Measurements from ENCODE around the gene ZNF200.
A peak's percentile ranks its signal among the peaks of the same experiment; 100 is the strongest.
"Not testable (repeated sequence)": the region's sequence is repeated elsewhere in the genome, so short reads cannot be mapped to it uniquely, and the experiment has no call there.

Gene ZNF200

GRCh38 chr16:3182608-3183444 lies 52.1 kb downstream of the ZNF200 start:
- DNase-seq, result peak; percentile 78
- peak; percentile 47; the same call in 1 of the 2 replicates for TF ChIP-seq CTCF (IDR thresholded peaks at IDR 0.05; ENCODE audit: low read depth, low read length)
- no peaks in the 10 kb centered on the region for H3K4me1 ChIP-seq
- H3K4me3 ChIP-seq (ENCODE audit: low read depth, low read length), result peak overlapping the region; percentile 71
- peaks cover 15% of the 10 kb centered on the region for H3K27me3 ChIP-seq
- no peaks in the 10 kb centered on the region for H3K9me3 ChIP-seq
- no peaks in the 10 kb centered on the region for H3K36me3 ChIP-seq

- H3K9me3 ChIP-seq; DNase-seq; H3K4me1 ChIP-seq; H3K36me3 ChIP-seq; H3K4me3 ChIP-seq (ENCODE audit: low read depth, low read length): not testable (repeated sequence)
- peaks cover 15% of the 10 kb centered on the region for H3K27me3 ChIP-seq
Observed at GRCh38 chr16:3182293-3182607, 52.7 kb downstream of the ZNF200 start.

GRCh38 chr16:3180445-3180878 lies 54.5 kb downstream of the ZNF200 start:
- H3K36me3 ChIP-seq, result no peaks in the 10 kb centered on the region
- no peaks in the 10 kb centered on the region for H3K9me3 ChIP-seq
- no peaks in the 10 kb centered on the region for H3K4me1 ChIP-seq
- DNase-seq, result peak; percentile 61
- TF ChIP-seq CTCF (IDR thresholded peaks at IDR 0.05; ENCODE audit: low read depth, low read length), result no peak
- H3K27me3 ChIP-seq, result peaks cover 15% of the 10 kb centered on the region
- H3K4me3 ChIP-seq (ENCODE audit: low read depth, low read length), result peak overlapping the region; percentile 48

DNA sequence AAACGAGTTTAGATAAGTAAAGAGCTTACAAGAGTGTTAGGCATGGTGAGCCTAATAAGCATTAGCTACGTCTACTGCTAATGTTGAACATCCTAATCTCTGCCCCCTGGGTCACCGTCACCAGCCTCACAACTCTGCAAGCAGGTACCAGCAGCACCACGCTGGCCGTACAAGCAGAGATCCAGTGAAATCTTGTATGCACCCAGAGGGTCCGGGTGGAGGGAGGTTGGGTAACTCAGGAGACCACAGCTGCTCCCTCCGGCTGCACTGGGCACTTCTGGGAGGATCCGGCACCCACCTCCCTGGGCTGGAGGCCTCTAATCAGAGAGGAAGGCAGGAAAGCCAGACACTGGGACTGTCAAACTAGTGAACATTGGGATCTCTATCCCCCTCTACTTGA lies 55.3 kb downstream of the ZNF200 start:
- DNase-seq, result no peak
- Histone ChIP-seq H3K36me3 (no peaks in the 10 kb centered on the region), H3K4me1 (no peaks in the 10 kb centered on the region), H3K9me3 (no peaks in the 10 kb centered on the region), H3K4me3 (ENCODE audit: low read depth, low read length) (no peak overlapping the region), H3K27me3 (peaks cover 15% of the 10 kb centered on the region)
- no peak for TF ChIP-seq CTCF (IDR thresholded peaks at IDR 0.05; ENCODE audit: low read depth, low read length)

DNA sequence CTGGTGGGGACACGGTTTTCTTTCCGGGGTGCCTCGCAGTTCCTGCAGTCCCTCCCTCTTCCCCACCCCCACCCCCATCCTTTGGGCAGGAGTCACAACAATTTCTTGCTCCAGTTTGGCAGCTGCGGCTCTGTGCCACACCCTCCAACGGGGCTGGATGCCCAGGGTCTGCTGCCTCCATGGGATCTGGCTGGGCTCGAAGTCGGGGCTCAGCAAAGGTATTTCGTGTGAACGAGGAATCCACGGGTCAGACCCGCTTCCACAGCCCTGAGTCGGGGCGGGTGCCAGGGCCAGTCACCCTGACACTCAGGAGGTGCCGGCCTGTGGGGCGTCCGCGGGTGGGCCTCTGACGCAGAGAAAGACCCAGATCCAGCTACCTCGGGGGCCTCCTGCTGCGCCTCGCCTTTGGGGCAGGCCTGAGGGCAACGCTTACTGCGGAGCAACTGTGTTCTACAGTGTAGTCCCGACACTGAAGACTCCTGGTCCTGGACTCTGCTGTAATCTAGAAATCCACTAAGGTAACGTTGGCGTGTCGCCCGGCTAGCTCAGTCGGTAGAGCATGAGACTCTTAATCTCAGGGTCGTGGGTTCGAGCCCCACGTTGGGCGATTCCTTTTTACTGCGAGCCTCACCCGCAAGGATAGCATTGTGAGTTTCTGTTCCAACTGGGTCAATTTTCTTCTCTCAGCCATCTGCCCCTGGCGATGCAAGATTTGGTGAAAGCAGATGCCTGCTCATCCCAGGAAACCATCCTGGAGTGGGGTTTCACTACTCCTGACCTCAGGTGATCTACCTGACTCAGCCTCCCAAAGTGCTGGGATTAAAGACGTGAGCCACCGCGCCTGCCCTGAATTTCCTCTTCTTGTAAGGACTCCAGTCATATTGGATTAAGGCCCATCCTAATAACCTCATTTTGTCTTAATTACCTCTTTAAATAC lies 59.5 kb downstream of the ZNF200 start:
- Histone ChIP-seq H3K36me3 (no peaks in the 10 kb centered on the region), H3K27me3 (peaks cover 23% of the 10 kb centered on the region), H3K9me3 (no peaks in the 10 kb centered on the region), H3K4me3 (ENCODE audit: low read depth, low read length) (peak overlapping the region; percentile 60), H3K4me1 (no peaks in the 10 kb centered on the region)
- no peak for TF ChIP-seq CTCF (IDR thresholded peaks at IDR 0.05; ENCODE audit: low read depth, low read length)
- peak; percentile 76 for DNase-seq

- H3K4me1 ChIP-seq, result no peaks in the 10 kb centered on the region
- no peak for TF ChIP-seq CTCF (IDR thresholded peaks at IDR 0.05; ENCODE audit: low read depth, low read length)
- H3K9me3 ChIP-seq, result no peaks in the 10 kb centered on the region
- no peaks in the 10 kb centered on the region for H3K36me3 ChIP-seq
- H3K4me3 ChIP-seq (ENCODE audit: low read depth, low read length), result peak overlapping the region; percentile 60
- H3K27me3 ChIP-seq, result peaks cover 27% of the 10 kb centered on the region
- DNase-seq, result no peak
Observed at GRCh38 chr16:3174618-3175148, 60.3 kb downstream of the ZNF200 start.

Data from BE2C (cell line).